HepG2 (cell line): ENCODE results near the gene PDE4D. TPM values are rescaled to one million over a fixed set of nuclear protein-coding genes. Genes with fewer than 3 reads are reported as not detected.

Experiments
- ATAC-seq: fragments of 200-7000 bp; cut with Tn5 transposase; 3 replicates; pipeline ENCODE4 v1.9.1; 2020; ENCODE audit warnings: mild to moderate bottlenecking, moderate library complexity
- BruUV-seq: library from RNA; stranded (reverse); fragments of 400-500 nt; replicated peaks from 2 replicates; lab custom pipeline; 2021; lab: Mats Ljungman, UMichigan
- CTCF ChIA-PET: fragments of 300-600 bp; formaldehyde crosslinking; extraction: SDS; loops from one replicate; lab custom pipeline; 2021; ENCODE audit warnings: low total read pairs, inconsistent platforms, low intra/inter-chr PET ratio; lab: Yijun Ruan, JAX
- POLR2A ChIA-PET: fragments of 350-600 bp; sonication (Branson Sonifier 250); formaldehyde crosslinking; loops from one replicate; lab custom pipeline; 2020; ENCODE audit warnings: antibody characterized with exemption, inconsistent platforms; lab: Yijun Ruan, JAX
- DNase-seq: peaks from one replicate; pipeline ENCODE4 v3.0.0-alpha.2; 2015; ENCODE audit warnings: low spot score
- FAIRE-seq: peaks from 3 replicates; lab custom pipeline; 2011; peaks lifted over from hg19 to GRCh38; lab: Jason Lieb, UNC
- H2AFZ ChIP-seq: one replicate; pipeline ENCODE4 v1.6.1; 2011; ENCODE audit warnings: low read length, inconsistent platforms
- H3K27ac ChIP-seq: fragments of 300-600 bp; 3 replicates; pipeline ENCODE4 v1.8.0; 2011; ENCODE audit warnings: mixed run types, mild to moderate bottlenecking, mixed read lengths, low read length, inconsistent platforms; ENCODE audit not compliant: insufficient read depth; ENCODE audit errors: extremely low read length
- H3K27me3 ChIP-seq, 2 experiments: fragments of 200-600 bp in 1 of 2; 2 replicates in 1 of 2; 3 replicates in 1 of 2; pipeline versions ENCODE4 v1.6.0 to v1.8.0; 2011; ENCODE audit warnings: low read length in 2 of 2, mild to moderate bottlenecking in 2 of 2, moderate library complexity in 2 of 2, inconsistent platforms in 1 of 2; ENCODE audit not compliant: insufficient read depth in 2 of 2, control insufficient read depth in 1 of 2
- H3K36me3 ChIP-seq, 2 experiments: fragments of 200-600 bp in 1 of 2; replicated peaks in 1 of 2; 2 replicates in 1 of 2; 3 replicates in 1 of 2; pipeline versions ENCODE4 v1.5.1 to v1.8.0; 2011; ENCODE audit warnings: low read length in 2 of 2, inconsistent platforms in 1 of 2; ENCODE audit not compliant: insufficient read depth in 2 of 2, control insufficient read depth in 1 of 2
- H3K4me1 ChIP-seq: 2 replicates; pipeline ENCODE4 v1.5.1; 2012; ENCODE audit warnings: low read length, inconsistent platforms; ENCODE audit not compliant: insufficient read depth
- H3K4me2 ChIP-seq: 2 replicates; pipeline ENCODE4 v1.6.0; 2011; ENCODE audit warnings: low read depth, low read length, inconsistent platforms
- H3K4me3 ChIP-seq, 3 experiments: fragments of 200-600 bp in 1 of 3; sonication (generic), shearing (Covaris generic) in 1 of 3; replicated peaks in 1 of 3; 2 replicates each; pipeline ENCODE4 v1.5.1; 2011 to 2016; ENCODE audit warnings: low read length in 3 of 3, inconsistent platforms in 2 of 3, low read depth in 2 of 3, mild to moderate bottlenecking in 2 of 3, control low read depth in 1 of 3, mixed read lengths in 1 of 3; ENCODE audit not compliant: insufficient read depth in 1 of 3
- H3K79me2 ChIP-seq: one replicate; pipeline ENCODE4 v1.6.1; 2011; ENCODE audit warnings: low read length, inconsistent platforms; ENCODE audit not compliant: insufficient read depth
- H3K9ac ChIP-seq: 2 replicates; pipeline ENCODE4 v1.6.0; 2011; ENCODE audit warnings: mild to moderate bottlenecking, low read depth, low read length, inconsistent platforms; ENCODE audit not compliant: insufficient read depth
- H3K9me3 ChIP-seq: 2 replicates; pipeline ENCODE4 v1.5.1; 2012; ENCODE audit warnings: mild to moderate bottlenecking, low read length
- H4K20me1 ChIP-seq: 2 replicates; pipeline ENCODE4 v1.6.0; 2011; ENCODE audit warnings: inconsistent platforms, mild to moderate bottlenecking, low read length, moderate library complexity; ENCODE audit not compliant: insufficient read depth
- MTF1 ChIP-seq: sonication (generic); formaldehyde crosslinking; IDR thresholded peaks from 2 replicates; pipeline ENCODE4 v1.5.0; 2020; ENCODE audit warnings: missing genetic modification reagents
- PPARG ChIP-seq: conservative IDR thresholded peaks from 2 replicates; pipeline ENCODE4 v1.6.1; 2016; ENCODE audit warnings: missing biosample characterization, missing genetic modification reagents
- RAD21 ChIP-seq: fragments of 450-650 bp; formaldehyde crosslinking; IDR thresholded peaks from 2 replicates; pipeline ENCODE4 v1.5.0; 2020; ENCODE audit warnings: mild to moderate bottlenecking
- SAFB2 ChIP-seq: sonication (generic); formaldehyde crosslinking; IDR thresholded peaks from 2 replicates; pipeline ENCODE4 v1.5.1; 2020; ENCODE audit warnings: missing genetic modification reagents, low read depth, mild to moderate bottlenecking, borderline replicate concordance
- SETDB1 ChIP-seq: sonication (generic); formaldehyde crosslinking; IDR thresholded peaks from 2 replicates; pipeline ENCODE4 v1.5.1; 2020; ENCODE audit warnings: missing genetic modification reagents, mild to moderate bottlenecking, borderline replicate concordance
- SIN3B ChIP-seq: fragments of 150-350 bp; IDR thresholded peaks from 2 replicates; pipeline ENCODE4 v1.6.1; 2014; ENCODE audit warnings: low read length
- SMAD3 ChIP-seq: sonication (generic); formaldehyde crosslinking; IDR thresholded peaks from 2 replicates; pipeline ENCODE4 v1.4.0; 2020; ENCODE audit warnings: missing genetic modification reagents
- SMAD9 ChIP-seq: sonication (generic); formaldehyde crosslinking; IDR thresholded peaks from 2 replicates; pipeline ENCODE4 v1.5.1; 2020; ENCODE audit warnings: mild to moderate bottlenecking, missing genetic modification reagents
- SPEN ChIP-seq: sonication (generic); formaldehyde crosslinking; IDR thresholded peaks from 2 replicates; pipeline ENCODE4 v1.5.1; 2020; ENCODE audit warnings: low read depth, mild to moderate bottlenecking, missing genetic modification reagents
- SRSF1 ChIP-seq: fragments of 200-400 bp; formaldehyde crosslinking; optimal IDR thresholded peaks from 2 replicates; pipeline ENCODE3; 2017; ENCODE audit warnings: mild to moderate bottlenecking, low read depth, low read length, moderate library complexity
- STAG1 ChIP-seq: sonication (generic); formaldehyde crosslinking; IDR thresholded peaks from 2 replicates; pipeline ENCODE4 v1.4.0; 2020; ENCODE audit warnings: missing genetic modification reagents
- ZNF234 ChIP-seq: sonication (generic); formaldehyde crosslinking; conservative IDR thresholded peaks from 2 replicates; pipeline ENCODE4 v1.5.1; 2020; ENCODE audit warnings: mild to moderate bottlenecking, missing genetic modification reagents
- ZNF333 ChIP-seq: sonication (generic); formaldehyde crosslinking; IDR thresholded peaks from 2 replicates; pipeline ENCODE4 v1.4.0; 2020; ENCODE audit warnings: mild to moderate bottlenecking, missing genetic modification reagents, borderline replicate concordance
- ZNF672 ChIP-seq: sonication (generic); formaldehyde crosslinking; IDR thresholded peaks from 2 replicates; pipeline ENCODE4 v1.8.1; 2022; ENCODE audit warnings: missing genetic modification reagents
- ZNF879 ChIP-seq: sonication (generic); formaldehyde crosslinking; IDR thresholded peaks from 2 replicates; pipeline ENCODE4 v1.8.1; 2023; ENCODE audit warnings: missing genetic modification reagents
- in situ Hi-C: cut with HindIII; loops from 2 replicates; pipeline ENCODE4 v1.10.0; 2017; ENCODE audit warnings: low pct_unique_long_range_greater_than_20kb; ENCODE audit not compliant: extremely low pct_ligation_motif_present
- intact Hi-C: fragments of 100-400 bp; cut with micrococcal nuclease; formaldehyde crosslinking; loops from one replicate; pipeline ENCODE4 v1.10.0; 2022; ENCODE audit not compliant: unreplicated experiment
- polyA plus RNA-seq, 8 experiments: library from polyadenylated mRNA; depleted of rRNA in 3 of 8; stranded (reverse) in 7 of 8; unstranded in 1 of 8; fragments of >200 nt; fragmentation: Illumina TruSeq in 4 of 8; extraction: Trizol in 4 of 8; gene quantifications; 2 replicates each; pipeline versions ENCODE4 v1.2.1 to v1.2.3, GENCODE V29; 2011 to 2016; ENCODE audit warnings: low read depth in 4 of 8, missing spikeins in 1 of 8, mixed read lengths in 1 of 8; ENCODE audit not compliant: insufficient read depth in 1 of 8
- total RNA-seq, 5 experiments: library from RNA; depleted of rRNA; stranded (reverse); fragments of >200 nt; fragmentation: Illumina TruSeq; extraction: Trizol; gene quantifications; 2 replicates each; pipeline ENCODE4 v1.2.3, GENCODE V29; 2016; ENCODE audit warnings: low read depth in 1 of 5
- TF ChIP-seq, protein P1 (sequence below): sonication (generic); formaldehyde crosslinking; IDR thresholded peaks from 2 replicates; pipeline ENCODE4 v1.4.0; 2020; ENCODE audit warnings: mild to moderate bottlenecking, missing genetic modification reagents
- TF ChIP-seq, protein P2 (sequence below): sonication (generic); formaldehyde crosslinking; IDR thresholded peaks from 2 replicates; pipeline ENCODE4 v1.8.0; 2022; ENCODE audit warnings: mild to moderate bottlenecking, missing genetic modification reagents, borderline replicate concordance
- TF ChIP-seq, protein P3 (sequence below): sonication (generic); formaldehyde crosslinking; IDR thresholded peaks from 2 replicates; pipeline ENCODE4 v1.5.1; 2020; ENCODE audit warnings: mild to moderate bottlenecking, missing genetic modification reagents, moderate library complexity
- TF ChIP-seq, protein P4 (sequence below): IDR thresholded peaks from 2 replicates; pipeline ENCODE4 v1.6.1; 2016; ENCODE audit warnings: missing biosample characterization, missing genetic modification reagents, low read depth

The PDE4D gene
- total and polyA plus RNA-seq, 2 of the 13 experiments (the other 11 are each of a cell fraction or from before 2014, with no cell fraction given) = 7.0 to 12.2 TPM

DNA sequence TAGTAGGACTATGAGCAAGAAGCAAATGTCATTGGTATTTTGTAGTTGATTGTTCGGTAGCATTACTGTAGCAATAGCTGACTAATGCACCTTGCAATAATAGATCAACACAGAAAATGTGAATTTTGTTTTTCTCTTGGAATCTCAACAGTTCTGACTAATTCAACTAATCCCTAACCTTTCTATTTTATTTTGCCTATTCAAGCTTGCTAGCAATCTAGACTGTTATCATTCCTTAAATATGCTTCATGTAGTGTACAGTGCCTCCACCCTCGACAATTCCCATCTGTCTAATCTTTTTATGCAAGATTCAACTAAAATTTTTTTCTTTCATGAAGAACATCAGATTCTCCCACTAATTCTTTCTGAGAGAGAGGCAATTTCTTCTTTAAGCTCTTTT is 570.6 kb downstream of the PDE4D start (continued):
- TF ChIP-seq, protein P1, sequence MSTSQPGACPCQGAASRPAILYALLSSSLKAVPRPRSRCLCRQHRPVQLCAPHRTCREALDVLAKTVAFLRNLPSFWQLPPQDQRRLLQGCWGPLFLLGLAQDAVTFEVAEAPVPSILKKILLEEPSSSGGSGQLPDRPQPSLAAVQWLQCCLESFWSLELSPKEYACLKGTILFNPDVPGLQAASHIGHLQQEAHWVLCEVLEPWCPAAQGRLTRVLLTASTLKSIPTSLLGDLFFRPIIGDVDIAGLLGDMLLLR (CRISPR knock-in tag) = no peak
- TF ChIP-seq RAD21 (CRISPR knock-in tag) = no peak
- no peak for TF ChIP-seq ZNF879 (CRISPR knock-in tag)
- no peak for TF ChIP-seq SRSF1
- TF ChIP-seq SPEN = no peak
- TF ChIP-seq ZNF234 (CRISPR knock-in tag) = no peak
- TF ChIP-seq PPARG (CRISPR knock-in tag) = no peak
- no peak for TF ChIP-seq ZNF333 (CRISPR knock-in tag)

DNA sequence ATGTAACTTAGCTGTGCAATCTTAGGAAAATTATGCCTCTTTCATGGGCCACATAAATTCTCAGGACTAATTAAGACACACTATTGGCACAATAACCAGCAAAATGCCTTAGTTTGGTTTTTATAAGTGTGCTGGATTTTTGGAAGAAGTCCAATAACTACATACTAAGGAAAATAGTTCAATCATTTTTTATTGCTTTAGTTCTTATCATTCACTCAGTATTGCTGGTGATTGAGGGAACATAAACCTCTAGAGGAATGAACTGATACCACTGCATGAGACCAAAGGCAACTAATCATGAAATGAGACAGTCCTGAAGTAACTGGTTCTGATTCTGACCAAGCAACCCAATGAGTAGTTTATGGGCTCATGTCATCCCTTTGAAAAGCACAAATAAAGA is 571.5 kb downstream of the PDE4D start:
- ChIA-PET CTCF (no interaction called here), POLR2A (no interaction called here)
- in situ Hi-C loops (no loop called here), intact Hi-C loops (no loop called here)
- peaks cover 12% of the 10 kb centered on the region for H3K4me1 ChIP-seq
- no peaks in the 10 kb centered on the region for H4K20me1 ChIP-seq
- no peaks in the 10 kb centered on the region for H3K27me3 ChIP-seq
- no peak overlapping the region for H3K27ac ChIP-seq
- H3K9ac ChIP-seq = no peak overlapping the region
- H2AFZ ChIP-seq = no peak overlapping the region
- H3K36me3 ChIP-seq = no peaks in the 10 kb centered on the region
- DNase-seq = no peak
- no peak for ATAC-seq
- H3K79me2 ChIP-seq = no peaks in the 10 kb centered on the region
- H3K9me3 ChIP-seq = no peaks in the 10 kb centered on the region
- BruUV-seq = no TSS peak
- no peak for FAIRE-seq
- no peak overlapping the region for H3K4me2 ChIP-seq
- no peak overlapping the region for H3K4me3 ChIP-seq
- TF ChIP-seq MTF1 (CRISPR knock-in tag) (no peak), SETDB1 (CRISPR knock-in tag) (no peak), SIN3B (no peak), ZNF672 (CRISPR knock-in tag) (no peak), SAFB2 (no peak), SMAD9 (CRISPR knock-in tag) (no peak), SMAD3 (CRISPR knock-in tag) (no peak), STAG1 (CRISPR knock-in tag) (no peak)
- TF ChIP-seq, protein P2, sequence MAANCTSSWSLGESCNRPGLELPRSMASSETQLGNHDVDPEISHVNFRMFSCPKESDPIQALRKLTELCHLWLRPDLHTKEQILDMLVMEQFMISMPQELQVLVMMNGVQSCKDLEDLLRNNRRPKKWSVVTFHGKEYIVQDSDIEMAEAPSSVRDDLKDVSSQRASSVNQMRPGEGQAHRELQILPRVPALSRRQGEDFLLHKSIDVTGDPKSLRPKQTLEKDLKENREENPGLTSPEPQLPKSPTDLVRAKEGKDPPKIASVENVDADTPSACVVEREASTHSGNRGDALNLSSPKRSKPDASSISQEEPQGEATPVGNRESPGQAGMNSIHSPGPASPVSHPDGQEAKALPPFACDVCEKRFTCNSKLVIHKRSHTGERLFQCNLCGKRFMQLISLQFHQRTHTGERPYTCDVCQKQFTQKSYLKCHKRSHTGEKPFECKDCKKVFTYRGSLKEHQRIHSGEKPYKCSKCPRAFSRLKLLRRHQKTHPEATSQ (CRISPR knock-in tag) = no peak
- TF ChIP-seq, protein P3, sequence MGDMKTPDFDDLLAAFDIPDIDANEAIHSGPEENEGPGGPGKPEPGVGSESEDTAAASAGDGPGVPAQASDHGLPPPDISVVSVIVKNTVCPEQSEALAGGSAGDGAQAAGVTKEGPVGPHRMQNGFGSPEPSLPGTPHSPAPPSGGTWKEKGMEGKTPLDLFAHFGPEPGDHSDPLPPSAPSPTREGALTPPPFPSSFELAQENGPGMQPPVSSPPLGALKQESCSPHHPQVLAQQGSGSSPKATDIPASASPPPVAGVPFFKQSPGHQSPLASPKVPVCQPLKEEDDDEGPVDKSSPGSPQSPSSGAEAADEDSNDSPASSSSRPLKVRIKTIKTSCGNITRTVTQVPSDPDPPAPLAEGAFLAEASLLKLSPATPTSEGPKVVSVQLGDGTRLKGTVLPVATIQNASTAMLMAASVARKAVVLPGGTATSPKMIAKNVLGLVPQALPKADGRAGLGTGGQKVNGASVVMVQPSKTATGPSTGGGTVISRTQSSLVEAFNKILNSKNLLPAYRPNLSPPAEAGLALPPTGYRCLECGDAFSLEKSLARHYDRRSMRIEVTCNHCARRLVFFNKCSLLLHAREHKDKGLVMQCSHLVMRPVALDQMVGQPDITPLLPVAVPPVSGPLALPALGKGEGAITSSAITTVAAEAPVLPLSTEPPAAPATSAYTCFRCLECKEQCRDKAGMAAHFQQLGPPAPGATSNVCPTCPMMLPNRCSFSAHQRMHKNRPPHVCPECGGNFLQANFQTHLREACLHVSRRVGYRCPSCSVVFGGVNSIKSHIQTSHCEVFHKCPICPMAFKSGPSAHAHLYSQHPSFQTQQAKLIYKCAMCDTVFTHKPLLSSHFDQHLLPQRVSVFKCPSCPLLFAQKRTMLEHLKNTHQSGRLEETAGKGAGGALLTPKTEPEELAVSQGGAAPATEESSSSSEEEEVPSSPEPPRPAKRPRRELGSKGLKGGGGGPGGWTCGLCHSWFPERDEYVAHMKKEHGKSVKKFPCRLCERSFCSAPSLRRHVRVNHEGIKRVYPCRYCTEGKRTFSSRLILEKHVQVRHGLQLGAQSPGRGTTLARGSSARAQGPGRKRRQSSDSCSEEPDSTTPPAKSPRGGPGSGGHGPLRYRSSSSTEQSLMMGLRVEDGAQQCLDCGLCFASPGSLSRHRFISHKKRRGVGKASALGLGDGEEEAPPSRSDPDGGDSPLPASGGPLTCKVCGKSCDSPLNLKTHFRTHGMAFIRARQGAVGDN (CRISPR knock-in tag) = no peak
- TF ChIP-seq, protein P4, sequence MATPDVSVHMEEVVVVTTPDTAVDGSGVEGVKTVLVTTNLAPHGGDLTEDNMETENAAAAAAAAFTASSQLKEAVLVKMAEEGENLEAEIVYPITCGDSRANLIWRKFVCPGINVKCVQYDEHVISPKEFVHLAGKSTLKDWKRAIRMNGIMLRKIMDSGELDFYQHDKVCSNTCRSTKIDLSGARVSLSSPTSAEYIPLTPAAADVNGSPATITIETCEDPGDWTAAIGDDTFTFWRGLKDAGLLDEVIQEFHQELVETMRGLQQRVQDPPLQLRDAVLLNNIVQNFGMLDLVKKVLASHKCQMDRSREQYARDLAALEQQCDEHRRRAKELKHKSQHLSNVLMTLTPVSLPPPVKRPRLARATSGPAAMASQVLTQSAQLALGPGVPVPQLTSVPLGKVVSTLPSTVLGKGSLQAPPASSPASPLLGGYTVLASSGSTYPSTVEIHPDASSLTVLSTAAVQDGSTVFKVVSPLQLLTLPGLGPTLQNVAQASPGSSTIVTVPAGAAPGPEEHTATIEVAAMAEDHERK (CRISPR knock-in tag) = no peak
